NCI-H526 (cell line): ENCODE data around the gene SYNJ1.
"Not testable (repeated sequence)": the region's sequence is repeated elsewhere in the genome, so short reads cannot be mapped to it uniquely, and the experiment has no call there.

ENCODE experiments used
- DNase-seq, 2 experiments: peaks; one replicate each; lab custom pipeline; 2025; lab: John Stamatoyannopoulos, UW

The SYNJ1 gene, protein sequence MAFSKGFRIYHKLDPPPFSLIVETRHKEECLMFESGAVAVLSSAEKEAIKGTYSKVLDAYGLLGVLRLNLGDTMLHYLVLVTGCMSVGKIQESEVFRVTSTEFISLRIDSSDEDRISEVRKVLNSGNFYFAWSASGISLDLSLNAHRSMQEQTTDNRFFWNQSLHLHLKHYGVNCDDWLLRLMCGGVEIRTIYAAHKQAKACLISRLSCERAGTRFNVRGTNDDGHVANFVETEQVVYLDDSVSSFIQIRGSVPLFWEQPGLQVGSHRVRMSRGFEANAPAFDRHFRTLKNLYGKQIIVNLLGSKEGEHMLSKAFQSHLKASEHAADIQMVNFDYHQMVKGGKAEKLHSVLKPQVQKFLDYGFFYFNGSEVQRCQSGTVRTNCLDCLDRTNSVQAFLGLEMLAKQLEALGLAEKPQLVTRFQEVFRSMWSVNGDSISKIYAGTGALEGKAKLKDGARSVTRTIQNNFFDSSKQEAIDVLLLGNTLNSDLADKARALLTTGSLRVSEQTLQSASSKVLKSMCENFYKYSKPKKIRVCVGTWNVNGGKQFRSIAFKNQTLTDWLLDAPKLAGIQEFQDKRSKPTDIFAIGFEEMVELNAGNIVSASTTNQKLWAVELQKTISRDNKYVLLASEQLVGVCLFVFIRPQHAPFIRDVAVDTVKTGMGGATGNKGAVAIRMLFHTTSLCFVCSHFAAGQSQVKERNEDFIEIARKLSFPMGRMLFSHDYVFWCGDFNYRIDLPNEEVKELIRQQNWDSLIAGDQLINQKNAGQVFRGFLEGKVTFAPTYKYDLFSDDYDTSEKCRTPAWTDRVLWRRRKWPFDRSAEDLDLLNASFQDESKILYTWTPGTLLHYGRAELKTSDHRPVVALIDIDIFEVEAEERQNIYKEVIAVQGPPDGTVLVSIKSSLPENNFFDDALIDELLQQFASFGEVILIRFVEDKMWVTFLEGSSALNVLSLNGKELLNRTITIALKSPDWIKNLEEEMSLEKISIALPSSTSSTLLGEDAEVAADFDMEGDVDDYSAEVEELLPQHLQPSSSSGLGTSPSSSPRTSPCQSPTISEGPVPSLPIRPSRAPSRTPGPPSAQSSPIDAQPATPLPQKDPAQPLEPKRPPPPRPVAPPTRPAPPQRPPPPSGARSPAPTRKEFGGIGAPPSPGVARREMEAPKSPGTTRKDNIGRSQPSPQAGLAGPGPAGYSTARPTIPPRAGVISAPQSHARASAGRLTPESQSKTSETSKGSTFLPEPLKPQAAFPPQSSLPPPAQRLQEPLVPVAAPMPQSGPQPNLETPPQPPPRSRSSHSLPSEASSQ (N-terminal part only)

DNA sequence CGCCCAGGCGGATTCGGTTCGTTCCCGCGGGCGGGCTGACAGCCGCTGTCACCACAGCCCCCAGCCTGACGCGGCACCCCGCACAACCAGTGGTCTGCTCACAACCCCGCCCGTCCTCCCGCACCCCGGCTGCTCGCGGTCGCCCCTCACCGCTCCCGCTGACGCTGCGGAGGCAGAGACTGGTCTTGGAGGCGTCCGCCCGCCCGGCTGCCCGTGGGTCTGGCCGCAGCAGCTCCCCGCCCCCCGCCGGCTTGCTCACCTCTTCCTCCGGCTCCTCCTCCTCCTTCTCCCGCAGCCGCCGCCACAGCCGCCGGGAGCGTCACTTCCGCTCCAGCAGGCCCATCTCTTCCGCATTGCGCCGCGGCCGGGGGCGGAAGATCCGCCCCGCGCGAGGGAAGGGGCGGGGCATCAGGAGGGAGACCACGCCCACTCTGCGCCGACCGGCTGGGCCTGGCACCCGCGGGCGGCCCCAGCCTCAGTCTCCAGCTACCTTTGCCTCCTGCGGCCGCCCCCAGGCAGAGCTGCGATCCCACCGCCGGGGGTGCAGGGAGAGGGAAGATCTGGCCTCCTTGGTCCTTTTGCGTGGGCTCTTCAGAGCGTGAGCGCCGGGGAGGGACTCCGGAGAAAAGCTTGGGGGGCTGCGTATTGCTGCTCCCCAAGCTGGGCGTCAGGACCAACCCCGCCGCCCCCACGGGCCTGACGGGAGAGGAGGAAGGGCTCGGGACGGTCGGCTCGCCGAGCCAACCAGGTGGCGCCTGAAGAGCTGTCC, at the start of gene SYNJ1:
SYNJ1 (minus strand) TSS at position 327 of the 769 bp plus-strand sequence. CDS start 1,118 bp downstream, outside the sequence.
- peak; percentile 87 to 97 for DNase-seq

DNA sequence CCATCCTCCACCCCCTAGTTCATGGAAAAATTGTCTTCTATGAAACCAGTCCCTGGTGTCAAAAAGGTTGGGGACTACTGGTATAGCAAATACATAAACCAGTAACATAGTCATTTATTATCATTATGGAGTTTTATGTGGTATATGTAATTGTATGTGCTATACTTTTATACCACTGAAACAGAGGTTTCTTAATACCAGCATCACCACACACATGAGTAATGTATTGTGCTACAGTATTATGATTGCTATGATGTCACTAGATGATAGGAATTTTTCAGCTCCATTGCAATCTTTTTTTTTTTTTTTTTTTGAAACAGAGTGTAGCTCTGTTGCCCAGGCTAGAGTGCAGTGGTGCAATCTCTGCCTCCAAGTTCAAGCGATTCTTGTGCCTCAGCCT, 49.5 kb upstream of the SYNJ1 start:
- DNase-seq: no peak

DNA sequence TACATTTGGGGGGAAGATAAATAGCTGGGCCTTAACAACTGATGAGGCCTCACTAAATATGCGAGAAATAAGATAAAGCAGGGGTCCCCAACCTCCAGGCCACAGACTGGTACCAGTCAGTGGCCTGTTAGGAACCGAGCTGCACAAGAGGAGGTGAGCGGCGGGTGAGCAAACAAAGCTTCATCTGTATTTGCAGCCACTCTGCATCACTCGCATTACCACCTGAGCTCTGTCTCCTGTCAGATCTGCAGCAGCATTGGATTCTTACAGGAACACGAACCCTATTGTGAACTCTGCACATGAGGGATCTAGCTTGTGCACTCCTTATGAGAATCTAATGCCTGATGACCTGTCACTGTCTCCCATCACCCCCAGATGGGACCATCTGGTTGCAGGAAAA, 48.9 kb upstream of the SYNJ1 start:
- DNase-seq: no peak

DNA sequence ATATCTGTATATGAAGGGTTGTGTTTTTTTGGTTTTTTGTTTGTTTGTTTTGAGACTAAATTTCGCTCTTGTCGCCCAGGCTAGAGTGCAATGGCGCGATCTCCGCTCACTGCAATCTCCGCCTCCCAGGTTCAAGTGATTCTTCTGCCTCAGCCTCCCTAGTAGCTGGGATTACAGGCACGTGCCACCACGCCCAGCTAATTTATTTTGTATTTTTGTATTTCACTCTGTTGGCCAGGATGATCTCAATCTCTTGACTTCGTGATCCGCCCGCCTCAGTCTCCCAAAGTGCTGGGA, 45.2 kb upstream of the SYNJ1 start:
- DNase-seq: not testable (repeated sequence)

DNA sequence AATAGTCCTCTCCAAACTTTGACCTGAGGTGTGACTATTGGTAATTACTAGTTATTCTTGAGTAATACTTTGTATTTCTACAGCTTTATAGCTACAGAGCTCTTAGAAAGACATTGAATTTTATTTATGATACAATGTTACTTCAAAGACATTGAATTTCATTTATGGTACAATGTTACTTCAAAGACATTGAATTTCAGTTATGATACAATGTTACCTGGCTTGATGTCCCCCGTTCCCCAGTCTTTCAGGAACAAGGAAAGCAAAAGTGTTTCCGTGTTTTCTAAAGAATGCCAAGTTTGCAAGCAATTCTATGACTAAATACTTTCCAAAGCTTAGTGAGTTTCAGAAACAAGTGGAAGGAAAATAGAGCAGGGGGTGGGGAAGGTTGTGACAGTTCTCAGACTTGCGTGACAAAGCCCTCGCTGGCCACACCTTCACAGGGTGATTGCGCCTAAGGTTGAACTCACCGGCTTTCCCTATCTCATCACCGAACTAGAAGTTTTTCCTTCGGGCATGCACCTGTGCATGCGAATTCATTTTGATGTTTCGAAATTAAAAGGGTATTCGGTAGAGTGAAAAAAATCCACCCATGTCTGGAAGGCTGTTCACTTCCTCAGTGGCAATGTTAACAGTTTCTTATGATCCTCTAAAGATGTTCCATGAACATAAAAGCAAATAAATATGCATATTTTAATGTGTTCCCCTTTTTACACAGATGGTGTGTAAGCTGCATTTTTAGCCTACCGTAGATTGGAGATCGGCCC, 44.7 kb upstream of the SYNJ1 start:
- peak; percentile 26 to 35 for DNase-seq

DNA sequence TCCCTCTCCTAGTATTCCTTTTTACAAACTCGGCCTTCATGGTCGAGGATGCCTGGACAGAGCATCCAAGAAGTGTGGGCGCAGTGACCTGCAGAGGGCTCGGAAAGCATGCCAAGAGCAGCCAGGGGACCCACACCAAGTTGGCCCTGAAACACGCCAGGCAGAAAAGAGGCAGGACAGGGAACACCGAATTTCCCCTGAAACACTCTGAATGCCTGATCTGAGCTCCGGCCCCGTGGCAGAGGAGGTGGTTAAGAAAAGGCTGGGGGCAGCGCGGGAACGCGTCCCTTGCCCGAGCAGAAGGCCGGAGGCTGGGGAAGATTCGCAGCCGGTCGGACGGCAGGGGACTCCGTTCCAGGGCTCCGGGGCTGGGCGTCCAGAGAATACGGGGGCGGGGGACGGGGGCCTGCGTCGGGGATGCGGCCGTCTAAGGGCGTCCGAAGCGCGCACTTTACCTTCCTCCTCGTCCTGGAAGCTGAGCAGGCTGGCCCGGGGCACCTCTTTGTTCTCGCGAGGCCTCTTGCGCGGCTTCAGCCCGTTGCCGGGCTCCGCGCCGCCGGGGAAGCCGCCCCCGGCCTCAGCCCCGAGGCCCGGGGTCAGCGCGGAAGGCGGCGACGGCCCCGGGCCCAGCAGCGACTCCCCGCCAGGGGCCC, 43.2 kb upstream of the SYNJ1 start:
- DNase-seq: peak; percentile 39 to 77

DNA sequence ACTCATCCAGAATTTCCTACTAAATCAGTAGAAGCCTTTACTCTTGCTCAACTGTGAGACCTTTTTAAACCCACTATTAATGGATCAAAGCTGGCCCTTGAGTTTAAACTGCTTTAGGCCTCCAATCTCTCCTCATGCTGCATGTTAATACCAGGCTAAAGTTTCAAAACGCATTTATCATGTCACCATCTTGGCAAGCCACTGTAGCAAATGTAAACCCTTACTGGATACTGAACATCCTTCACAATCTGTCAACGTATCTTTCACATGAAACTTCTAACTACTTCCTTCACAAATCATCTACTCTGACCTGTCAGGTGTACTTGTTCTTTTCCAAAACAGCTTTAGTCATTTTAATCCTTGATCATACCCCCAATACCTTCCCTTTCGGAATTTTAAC, 40.7 kb upstream of the SYNJ1 start:
- DNase-seq: no peak

DNA sequence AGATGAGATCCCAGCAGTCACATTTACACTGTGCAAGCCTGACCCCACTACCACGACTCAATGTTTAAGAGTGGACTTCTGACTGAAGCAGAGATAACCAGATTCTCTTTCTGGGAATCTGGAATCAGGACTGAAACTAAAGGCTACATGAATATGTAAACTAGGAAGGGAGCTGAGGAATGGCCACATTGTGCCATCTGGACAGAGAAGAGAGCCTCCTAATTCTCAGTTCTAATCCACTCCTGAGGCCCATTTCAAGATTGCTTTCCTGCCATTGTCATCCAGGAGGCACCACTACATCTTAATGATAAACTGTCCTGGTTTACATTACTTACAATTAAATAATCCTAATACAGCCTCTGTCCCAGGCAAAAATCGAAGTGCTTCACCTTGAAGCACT, 37.2 kb upstream of the SYNJ1 start:
- DNase-seq: no peak

DNA sequence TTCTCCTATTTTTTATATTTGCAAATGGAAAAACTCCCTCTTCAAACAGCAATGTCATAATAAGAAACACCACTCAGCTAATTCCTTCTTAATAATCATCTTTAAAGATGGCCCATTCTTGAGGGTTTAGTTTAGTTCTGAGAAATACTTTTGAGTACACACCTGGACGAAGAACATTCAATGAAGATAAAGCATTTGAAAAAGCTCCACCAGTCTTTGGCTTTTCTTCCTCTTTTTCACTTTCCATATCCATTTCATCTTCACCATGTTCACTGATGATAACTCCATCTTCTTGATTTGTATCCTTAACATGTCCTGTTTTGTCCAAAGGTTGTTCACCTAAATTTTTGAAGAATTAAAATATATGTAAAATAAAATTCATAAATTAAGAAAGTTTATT, 36.4 kb upstream of the SYNJ1 start:
- no peak for DNase-seq

DNA sequence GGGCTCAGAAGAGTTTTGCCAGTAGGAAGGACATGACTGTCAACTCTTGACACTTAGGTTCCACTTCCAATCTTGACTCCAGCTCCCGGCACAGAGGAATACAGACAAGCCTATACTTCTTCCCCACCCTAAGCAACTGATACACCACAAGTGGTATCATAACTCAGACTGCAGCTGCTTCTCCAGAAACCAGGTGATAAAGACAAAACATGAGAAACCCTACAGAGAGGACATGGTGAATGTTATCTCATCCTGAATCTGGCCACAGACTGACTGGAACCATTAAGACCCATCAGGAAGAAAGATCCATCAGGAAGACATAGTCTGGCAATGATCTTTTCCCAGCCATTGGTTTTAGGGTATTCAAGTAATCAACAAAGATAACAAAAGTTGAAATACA, 30.0 kb upstream of the SYNJ1 start:
- no peak for DNase-seq

DNA sequence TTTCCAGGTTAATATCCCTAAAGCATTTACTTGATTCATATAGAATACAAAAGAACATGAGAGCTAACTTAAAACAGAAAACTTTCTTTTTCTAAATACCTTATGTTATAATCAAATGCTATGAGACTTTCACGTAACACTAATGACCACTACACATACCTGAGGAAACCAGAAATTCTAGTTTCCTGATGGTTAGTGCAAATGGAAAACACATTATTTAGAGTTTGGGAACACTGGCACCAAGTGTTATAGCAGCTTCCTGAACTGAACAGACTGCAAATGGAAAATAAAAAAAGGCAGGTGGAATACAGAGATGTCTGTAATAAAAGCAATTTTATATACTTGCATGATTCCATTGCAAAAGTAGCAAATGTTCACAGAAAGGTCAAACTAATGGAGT, 28.3 kb upstream of the SYNJ1 start:
- no peak for DNase-seq

DNA sequence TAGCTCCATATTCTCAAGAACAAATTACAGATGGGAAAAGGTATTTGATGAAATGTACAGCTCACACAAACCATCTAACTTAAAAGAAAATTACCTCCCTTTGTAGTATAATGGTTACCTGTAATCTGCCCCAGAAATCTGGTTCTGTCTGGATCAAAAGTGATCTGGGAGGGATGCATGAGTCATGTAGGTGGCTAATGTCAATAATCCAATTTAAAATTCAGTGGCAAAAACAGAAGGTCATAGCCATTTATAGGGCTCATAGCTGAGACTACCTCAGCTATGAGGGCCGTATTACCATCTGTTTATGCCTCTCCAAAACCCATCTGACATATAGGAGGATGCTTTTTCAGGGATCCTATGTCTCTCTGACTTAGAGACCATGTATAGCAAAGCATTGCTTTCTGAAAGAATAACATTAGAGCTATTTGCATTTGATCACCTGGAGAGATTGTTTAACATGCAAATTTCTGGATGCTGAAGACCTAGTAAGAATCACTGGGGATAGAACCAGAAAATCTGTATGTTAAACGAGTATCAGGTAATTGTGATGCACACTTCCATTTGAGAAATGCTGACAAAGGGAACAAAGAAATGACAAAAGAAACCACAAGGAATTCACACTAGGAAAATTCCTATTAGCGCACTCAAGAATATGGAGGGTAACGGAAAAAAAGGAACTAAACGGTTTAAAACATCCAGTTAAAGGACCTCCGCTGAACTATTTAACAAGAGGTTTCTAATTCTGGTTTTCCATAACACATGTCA, 26.2 kb upstream of the SYNJ1 start:
- DNase-seq: peak; percentile 77 to 83

DNA sequence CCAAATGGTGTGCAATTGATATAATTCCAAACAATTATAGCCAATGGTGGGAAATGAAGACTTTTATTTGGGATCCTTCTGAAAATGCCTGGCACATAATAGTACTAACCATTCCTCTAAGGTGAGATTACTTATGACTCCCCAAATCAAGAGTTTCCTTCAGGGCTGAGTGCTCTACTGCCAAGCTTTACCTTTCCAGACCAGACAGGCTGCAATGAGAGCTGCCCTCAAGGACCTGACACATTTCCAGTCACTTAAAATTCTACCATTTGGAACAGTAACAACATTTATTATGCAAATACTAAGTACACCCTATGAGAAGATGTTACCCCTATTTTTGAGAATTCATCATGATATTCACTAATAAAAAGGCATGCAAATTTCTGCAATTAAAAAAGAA, 22.6 kb upstream of the SYNJ1 start:
- DNase-seq: no peak

DNA sequence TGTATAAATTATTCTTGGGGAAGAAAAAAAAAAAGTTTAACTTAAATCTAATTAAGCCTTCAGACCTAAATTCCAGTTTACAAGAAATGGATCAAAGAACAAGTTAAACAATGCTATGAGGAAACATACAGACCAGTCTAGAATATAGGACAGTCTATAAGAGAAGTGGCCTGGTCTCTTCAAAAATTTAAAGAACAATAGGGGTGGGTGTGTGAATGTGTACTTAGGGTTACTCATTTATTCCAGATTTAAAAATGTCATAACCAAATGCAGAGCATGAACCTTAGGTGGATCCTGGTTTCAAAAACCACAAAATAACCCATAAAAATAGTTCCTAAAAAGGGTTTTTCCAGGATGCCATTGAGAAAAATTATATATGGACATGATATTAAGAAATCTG, 21.8 kb upstream of the SYNJ1 start:
- no peak for DNase-seq

DNA sequence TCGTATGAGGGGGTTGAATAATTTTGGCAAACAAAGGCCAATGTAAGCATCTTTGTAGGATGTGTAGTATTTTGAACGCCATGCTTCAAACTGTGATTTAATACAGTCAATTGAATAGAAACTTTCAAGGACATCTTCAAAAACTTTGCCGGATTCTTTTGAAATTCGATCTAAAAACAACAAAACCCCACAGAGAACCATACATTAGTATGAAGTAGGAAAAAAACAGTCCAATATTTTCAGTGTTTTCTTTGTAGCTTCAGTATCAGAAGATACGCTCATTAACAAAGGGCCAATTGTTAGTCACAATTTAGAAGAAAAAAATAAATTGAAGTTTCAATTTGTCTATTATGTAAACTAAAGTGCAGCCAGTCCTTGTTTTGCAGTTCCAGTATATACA, 20.7 kb upstream of the SYNJ1 start:
- no peak for DNase-seq

DNA sequence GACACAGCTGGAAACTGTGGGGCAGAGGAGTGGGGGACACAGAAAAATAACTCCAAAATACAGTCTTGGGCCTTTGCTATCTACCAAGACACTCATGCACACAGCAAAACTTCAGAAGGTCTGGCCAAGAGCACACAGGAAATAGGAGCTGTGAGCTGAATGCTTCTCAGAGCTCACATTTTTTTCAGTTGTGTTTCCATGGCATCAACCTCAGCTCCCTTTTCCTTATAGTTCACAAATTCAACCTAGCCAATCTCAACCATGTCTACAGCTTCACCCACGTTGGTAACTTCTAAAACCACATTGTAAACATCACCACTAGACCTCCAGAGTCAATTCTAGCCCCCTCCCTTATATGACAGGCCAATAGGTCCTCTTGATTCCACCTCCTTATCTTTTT, 19.6 kb upstream of the SYNJ1 start:
- DNase-seq: no peak

DNA sequence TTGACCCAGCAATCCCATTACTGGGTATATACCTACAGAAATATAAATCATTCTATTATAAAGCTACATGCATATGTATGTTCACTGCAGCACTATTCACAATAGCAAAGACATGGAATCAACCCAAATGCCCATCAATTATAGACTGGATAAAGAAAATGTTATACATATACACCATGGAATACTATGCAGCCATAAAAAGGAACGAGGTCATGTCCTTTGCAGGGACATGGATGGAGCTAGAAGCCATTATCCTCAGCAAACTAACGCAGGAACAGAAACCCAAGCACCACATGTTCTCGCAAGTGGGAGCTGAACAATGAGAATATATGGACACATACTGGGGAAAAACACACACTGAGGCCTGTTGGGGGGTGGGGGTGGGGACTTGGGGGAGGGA, 18.9 kb upstream of the SYNJ1 start:
- DNase-seq: not testable (repeated sequence)

DNA sequence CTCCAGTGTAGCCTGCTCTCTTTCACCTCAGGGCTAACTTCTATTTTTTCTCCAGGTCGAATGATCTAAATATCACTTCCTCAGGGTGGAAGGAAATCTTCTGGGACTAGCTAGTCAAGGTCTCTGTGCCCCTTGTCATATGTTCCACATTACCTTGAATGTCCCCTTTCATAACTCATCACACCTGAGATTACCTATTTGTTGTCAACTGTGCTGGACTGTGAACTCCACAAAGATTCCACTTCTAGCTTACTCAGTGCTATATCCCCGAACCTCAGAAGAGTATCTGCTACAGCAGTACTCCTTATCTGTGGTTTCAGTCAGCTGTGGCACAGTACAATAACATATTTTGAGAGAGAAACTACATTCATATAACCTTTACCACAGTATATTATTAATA, 14.6 kb upstream of the SYNJ1 start:
- no peak for DNase-seq

DNA sequence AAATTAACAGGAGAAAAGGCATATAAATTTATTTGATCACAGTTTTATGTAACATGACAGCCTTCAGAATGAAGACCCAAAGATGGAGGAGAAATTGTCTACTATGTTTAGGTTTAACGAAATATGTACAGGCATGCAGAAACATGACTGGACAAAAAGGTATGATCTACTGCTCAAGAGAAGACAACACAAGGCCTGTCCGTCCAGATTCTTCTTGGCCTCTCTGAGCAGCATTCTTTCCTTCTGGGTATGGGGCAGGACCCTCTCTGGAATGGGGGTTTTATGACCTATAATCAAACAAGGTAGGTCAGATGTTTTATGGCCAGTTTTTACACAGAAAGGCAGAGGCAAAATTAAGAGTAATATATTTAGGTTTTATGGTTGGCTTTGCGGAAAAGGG, 13.5 kb upstream of the SYNJ1 start:
- no peak for DNase-seq

DNA sequence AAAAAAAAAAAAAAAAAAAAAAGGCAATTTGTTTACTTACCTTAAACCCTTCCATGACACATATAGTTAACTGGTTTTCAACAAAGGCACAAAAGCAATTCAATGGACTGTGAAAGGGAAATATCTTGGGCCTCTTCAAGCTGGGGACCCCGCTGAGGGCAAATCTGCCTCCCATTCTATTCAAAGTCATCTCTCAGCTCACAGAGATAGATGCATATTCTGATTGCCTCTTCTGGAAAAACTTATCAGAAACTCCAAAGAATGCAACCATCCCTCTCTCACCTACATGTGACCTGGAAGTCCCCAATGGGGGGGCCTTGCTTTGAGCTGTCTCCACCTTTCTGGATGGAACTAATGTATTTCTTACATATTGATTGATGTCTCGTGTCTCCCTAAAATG, 12.1 kb upstream of the SYNJ1 start:
- no peak for DNase-seq
